PC-9 (cell line): ENCODE results near the gene ZNF18. TPM values are rescaled to one million over a fixed set of nuclear protein-coding genes. Genes with fewer than 3 reads are reported as not detected.

ENCODE experiments used
- BruUV-seq: library from RNA; stranded (reverse); fragments of 400-500 nt; replicated peaks from 2 replicates; lab custom pipeline; 2021; lab: Mats Ljungman, UMichigan
- CTCF ChIA-PET: fragments of 300-600 bp; sonication (Branson Sonifier 250); formaldehyde crosslinking; loops from one replicate; lab custom pipeline; 2022; ENCODE audit warnings: antibody characterized with exemption; lab: Charles Lee
- POLR2A ChIA-PET: fragments of 300-600 bp; sonication (Branson Sonifier 250); formaldehyde crosslinking; loops from one replicate; lab custom pipeline; 2022; ENCODE audit warnings: antibody characterized with exemption; ENCODE audit not compliant: unreplicated experiment; lab: Charles Lee
- DNase-seq, 2 experiments: peaks; one replicate each; pipeline versions ENCODE4 v3.0.0 to v3.0.0-alpha.2; 2015 to 2022; ENCODE audit warnings: mixed read lengths in 1 of 2
- H2AFZ ChIP-seq: fragments of 200-600 bp; sonication (generic); 2 replicates; pipeline ENCODE4 v1.8.1; 2017; ENCODE audit warnings: antibody characterized with exemption
- H3F3A ChIP-seq: fragments of 200-600 bp; sonication (generic); 2 replicates; pipeline ENCODE4 v1.8.1; 2017; ENCODE audit warnings: antibody characterized with exemption, mild to moderate bottlenecking, low read depth; ENCODE audit not compliant: insufficient read depth
- H3K27ac ChIP-seq: fragments of 200-600 bp; sonication (generic); 2 replicates; pipeline ENCODE4 v1.6.1; 2016; ENCODE audit warnings: mixed run types
- H3K27me3 ChIP-seq: fragments of 200-600 bp; sonication (generic); 2 replicates; pipeline ENCODE4 v1.6.1; 2016; ENCODE audit warnings: low read depth, mixed run types; ENCODE audit not compliant: insufficient read depth
- H3K36me3 ChIP-seq: fragments of 200-600 bp; sonication (generic); 2 replicates; pipeline ENCODE4 v1.6.1; 2016; ENCODE audit warnings: low read depth, mixed run types
- H3K4me1 ChIP-seq: fragments of 200-600 bp; sonication (generic); replicated peaks from 2 replicates; pipeline ENCODE4 v1.6.1; 2016; ENCODE audit warnings: mixed run types; ENCODE audit not compliant: insufficient read depth
- H3K4me2 ChIP-seq: fragments of 200-600 bp; sonication (generic); 2 replicates; pipeline ENCODE4 v1.6.1; 2017; ENCODE audit warnings: mixed run types
- H3K4me3 ChIP-seq: fragments of 200-600 bp; sonication (generic); 2 replicates; pipeline ENCODE4 v1.6.1; 2016; ENCODE audit warnings: mixed run types
- H3K79me2 ChIP-seq: fragments of 200-600 bp; sonication (generic); 2 replicates; pipeline ENCODE4 v1.6.1; 2017; ENCODE audit warnings: low read depth, mixed run types
- H3K9me2 ChIP-seq: fragments of 200-600 bp; sonication (generic); 2 replicates; pipeline ENCODE4 v1.8.1; 2017; ENCODE audit warnings: mild to moderate bottlenecking; ENCODE audit not compliant: insufficient read depth
- H3K9me3 ChIP-seq: fragments of 200-600 bp; sonication (generic); 2 replicates; pipeline ENCODE4 v1.8.1; 2016; ENCODE audit warnings: low read depth; ENCODE audit not compliant: insufficient read depth
- H4K20me1 ChIP-seq: fragments of 200-600 bp; sonication (generic); 2 replicates; pipeline ENCODE4 v1.8.1; 2017; ENCODE audit not compliant: insufficient read depth
- EZH2 ChIP-seq: fragments of 200-600 bp; sonication (generic); IDR thresholded peaks from 2 replicates; pipeline ENCODE4 v1.8.0; 2017; ENCODE audit warnings: antibody characterized with exemption, low read depth
- intact Hi-C: fragments of 100-400 bp; cut with micrococcal nuclease; formaldehyde crosslinking; loops from one replicate; pipeline ENCODE4 v1.10.0; 2022; ENCODE audit not compliant: unreplicated experiment
- total RNA-seq: library from RNA; stranded (reverse); gene quantifications from 2 replicates; pipeline ENCODE4 v1.2.3, GENCODE V29; 2021
- TF ChIP-seq, protein P1 (sequence below): fragments of 200-600 bp; sonication (generic); conservative IDR thresholded peaks from 2 replicates; pipeline ENCODE4 v1.6.1; 2017; ENCODE audit warnings: mixed run types, antibody characterized with exemption, mild to moderate bottlenecking, moderate library complexity

ZNF18 gene
- total RNA-seq, 1 experiment from 2014 or later, result 6.3 TPM

- no peaks in the 10 kb centered on the region for H3K9me2 ChIP-seq
- TF ChIP-seq, protein P1, sequence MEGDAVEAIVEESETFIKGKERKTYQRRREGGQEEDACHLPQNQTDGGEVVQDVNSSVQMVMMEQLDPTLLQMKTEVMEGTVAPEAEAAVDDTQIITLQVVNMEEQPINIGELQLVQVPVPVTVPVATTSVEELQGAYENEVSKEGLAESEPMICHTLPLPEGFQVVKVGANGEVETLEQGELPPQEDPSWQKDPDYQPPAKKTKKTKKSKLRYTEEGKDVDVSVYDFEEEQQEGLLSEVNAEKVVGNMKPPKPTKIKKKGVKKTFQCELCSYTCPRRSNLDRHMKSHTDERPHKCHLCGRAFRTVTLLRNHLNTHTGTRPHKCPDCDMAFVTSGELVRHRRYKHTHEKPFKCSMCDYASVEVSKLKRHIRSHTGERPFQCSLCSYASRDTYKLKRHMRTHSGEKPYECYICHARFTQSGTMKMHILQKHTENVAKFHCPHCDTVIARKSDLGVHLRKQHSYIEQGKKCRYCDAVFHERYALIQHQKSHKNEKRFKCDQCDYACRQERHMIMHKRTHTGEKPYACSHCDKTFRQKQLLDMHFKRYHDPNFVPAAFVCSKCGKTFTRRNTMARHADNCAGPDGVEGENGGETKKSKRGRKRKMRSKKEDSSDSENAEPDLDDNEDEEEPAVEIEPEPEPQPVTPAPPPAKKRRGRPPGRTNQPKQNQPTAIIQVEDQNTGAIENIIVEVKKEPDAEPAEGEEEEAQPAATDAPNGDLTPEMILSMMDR, result no peak
- TF ChIP-seq EZH2, result no peak
- no peak overlapping the region for H3K4me3 ChIP-seq
- H3K27me3 ChIP-seq, result peaks cover 25% of the 10 kb centered on the region
- H3K4me2 ChIP-seq, result no peak overlapping the region
- intact Hi-C loops, result no loop called here
- no peaks in the 10 kb centered on the region for H3K79me2 ChIP-seq
- no peaks in the 10 kb centered on the region for H3K36me3 ChIP-seq
- ChIA-PET POLR2A (no interaction called here), CTCF (no interaction called here)
- no peak overlapping the region for H2AFZ ChIP-seq
- no peaks in the 10 kb centered on the region for H3K9me3 ChIP-seq
- no peaks in the 10 kb centered on the region for H3F3A ChIP-seq
- no peak overlapping the region for H3K27ac ChIP-seq
- no TSS peak for BruUV-seq
- H4K20me1 ChIP-seq, result no peaks in the 10 kb centered on the region
- DNase-seq, result no peak
- no peaks in the 10 kb centered on the region for H3K4me1 ChIP-seq
Measured at GRCh38 chr17:11940904-11941303, 56.4 kb downstream of the ZNF18 start.

- ChIA-PET CTCF (interaction anchor here (0.6 to 0.7 kb wide), 2 partner anchors 21 to 1288 kb away, joined by 3 to 4 read pairs; no protein-coding TSS in a partner anchor), POLR2A (interaction anchor here (0.7 kb wide), 1 partner anchor 1644 kb away, joined by 7 read pairs; no protein-coding TSS in a partner anchor)
- BruUV-seq, result no TSS peak
Measured at GRCh38 chr17:11935734-11936406, 61.4 kb downstream of the ZNF18 start.

GRCh38 chr17:11932337-11932898 is 64.9 kb downstream of the ZNF18 start:
- no peaks in the 10 kb centered on the region for H3K9me2 ChIP-seq
- POLR2A ChIA-PET, result no interaction called here
- CTCF ChIA-PET, result no interaction called here
- no peak for TF ChIP-seq EZH2
- TF ChIP-seq, protein P1, result no peak
- H3K27me3 ChIP-seq, result peaks cover 62% of the 10 kb centered on the region
- no peak overlapping the region for H2AFZ ChIP-seq
- no peak overlapping the region for H3K4me2 ChIP-seq
- no peaks in the 10 kb centered on the region for H3K79me2 ChIP-seq
- H3K27ac ChIP-seq, result no peak overlapping the region
- H3K9me3 ChIP-seq, result no peaks in the 10 kb centered on the region
- intact Hi-C loops, result loop anchor here (10.0 kb wide), 1 partner anchor 1058 kb away; no protein-coding TSS in a partner anchor
- no peaks in the 10 kb centered on the region for H3K36me3 ChIP-seq
- H3F3A ChIP-seq, result no peaks in the 10 kb centered on the region
- DNase-seq, result no peak
- no peaks in the 10 kb centered on the region for H3K4me1 ChIP-seq
- H4K20me1 ChIP-seq, result no peaks in the 10 kb centered on the region
- H3K4me3 ChIP-seq, result no peak overlapping the region
- BruUV-seq, result no TSS peak

More at GRCh38 chr17:11935734-11936406, 61.4 kb downstream of the ZNF18 start:
- DNase-seq, result peak in 1 of 2 experiments; percentile 55
- Histone ChIP-seq H3K9me2 (no peaks in the 10 kb centered on the region), H3K27me3 (peaks cover 45% of the 10 kb centered on the region), H3K4me2 (no peak overlapping the region), H4K20me1 (no peaks in the 10 kb centered on the region), H3K27ac (no peak overlapping the region), H3F3A (no peaks in the 10 kb centered on the region), H3K36me3 (no peaks in the 10 kb centered on the region), H2AFZ (no peak overlapping the region), H3K79me2 (no peaks in the 10 kb centered on the region), H3K9me3 (no peaks in the 10 kb centered on the region), H3K4me1 (no peaks in the 10 kb centered on the region), H3K4me3 (no peak overlapping the region)
- TF ChIP-seq EZH2, result no peak
- TF ChIP-seq, protein P1, result peak; percentile 89
- intact Hi-C loops, result loop anchor here (10.0 kb wide), 1 partner anchor 1061 kb away; no protein-coding TSS in a partner anchor
